WI38 (cell line): ENCODE results near the gene KDM2A.

Experiments used
- H3K4me3 ChIP-seq: 2 replicates; pipeline ENCODE4 v1.5.1; 2011; ENCODE audit warnings: low read depth, mild to moderate bottlenecking, control low read depth, low read length
- CTCF ChIP-seq: IDR thresholded peaks from 2 replicates; pipeline ENCODE4 v1.5.1; 2012; ENCODE audit warnings: low read depth, mild to moderate bottlenecking, control low read depth, low read length

KDM2A gene

GRCh38 chr11:67082071-67082791, 36.8 kb upstream of the KDM2A start:
- TF ChIP-seq CTCF, result no peak
- no peak overlapping the region for H3K4me3 ChIP-seq

- H3K4me3 ChIP-seq, result no peak overlapping the region
- TF ChIP-seq CTCF, result no peak
These were observed 35.2 kb upstream of the KDM2A start for GRCh38 chr11:67083786-67084366.

GRCh38 chr11:67085617-67086016, 33.4 kb upstream of the KDM2A start:
- no peak for TF ChIP-seq CTCF
- no peak overlapping the region for H3K4me3 ChIP-seq

- no peak overlapping the region for H3K4me3 ChIP-seq
- TF ChIP-seq CTCF, result no peak
These were observed 28.3 kb upstream of the KDM2A start for GRCh38 chr11:67090717-67091116.

- no peak overlapping the region for H3K4me3 ChIP-seq
- no peak for TF ChIP-seq CTCF
These were observed 23.9 kb upstream of the KDM2A start for GRCh38 chr11:67095214-67095507.

GRCh38 chr11:67098799-67099429, 20.1 kb upstream of the KDM2A start:
- no peak for TF ChIP-seq CTCF
- H3K4me3 ChIP-seq, result no peak overlapping the region

GRCh38 chr11:67099831-67100324, 19.2 kb upstream of the KDM2A start:
- no peak overlapping the region for H3K4me3 ChIP-seq

More at GRCh38 chr11:67099831-67100324, 19.2 kb upstream of the KDM2A start:
- no peak for TF ChIP-seq CTCF
